LNCAP (cell line): ENCODE data around the gene ANKRD9.

Experiments used
- TF ChIP-seq, protein P1 (sequence below): fragments of 450-650 bp; IDR thresholded peaks from 2 replicates; pipeline ENCODE4 v1.5.1; 2017; ENCODE audit warnings: mild to moderate bottlenecking

ANKRD9 gene

DNA sequence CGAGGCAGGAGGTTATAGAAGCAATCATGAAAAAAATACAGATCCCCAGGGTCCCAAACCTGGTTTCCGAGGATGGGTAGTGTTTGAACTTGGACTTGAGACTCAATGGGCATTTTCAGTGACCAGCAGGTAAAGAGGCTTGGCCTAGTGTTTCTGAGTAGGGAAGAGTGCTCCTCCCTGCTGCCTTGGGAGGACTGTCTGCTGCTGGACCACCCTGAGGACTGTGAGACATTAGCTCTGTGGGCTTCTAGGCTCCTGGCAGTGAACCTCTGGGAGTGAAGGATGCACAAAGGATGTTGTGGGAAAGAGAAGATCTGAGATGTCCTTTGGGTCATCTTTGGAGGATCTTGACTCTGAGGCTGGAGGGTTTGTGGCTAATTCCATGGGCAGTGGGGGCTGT lies 30.5 kb downstream of the ANKRD9 start:
- TF ChIP-seq, protein P1, sequence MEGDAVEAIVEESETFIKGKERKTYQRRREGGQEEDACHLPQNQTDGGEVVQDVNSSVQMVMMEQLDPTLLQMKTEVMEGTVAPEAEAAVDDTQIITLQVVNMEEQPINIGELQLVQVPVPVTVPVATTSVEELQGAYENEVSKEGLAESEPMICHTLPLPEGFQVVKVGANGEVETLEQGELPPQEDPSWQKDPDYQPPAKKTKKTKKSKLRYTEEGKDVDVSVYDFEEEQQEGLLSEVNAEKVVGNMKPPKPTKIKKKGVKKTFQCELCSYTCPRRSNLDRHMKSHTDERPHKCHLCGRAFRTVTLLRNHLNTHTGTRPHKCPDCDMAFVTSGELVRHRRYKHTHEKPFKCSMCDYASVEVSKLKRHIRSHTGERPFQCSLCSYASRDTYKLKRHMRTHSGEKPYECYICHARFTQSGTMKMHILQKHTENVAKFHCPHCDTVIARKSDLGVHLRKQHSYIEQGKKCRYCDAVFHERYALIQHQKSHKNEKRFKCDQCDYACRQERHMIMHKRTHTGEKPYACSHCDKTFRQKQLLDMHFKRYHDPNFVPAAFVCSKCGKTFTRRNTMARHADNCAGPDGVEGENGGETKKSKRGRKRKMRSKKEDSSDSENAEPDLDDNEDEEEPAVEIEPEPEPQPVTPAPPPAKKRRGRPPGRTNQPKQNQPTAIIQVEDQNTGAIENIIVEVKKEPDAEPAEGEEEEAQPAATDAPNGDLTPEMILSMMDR: no peak

DNA sequence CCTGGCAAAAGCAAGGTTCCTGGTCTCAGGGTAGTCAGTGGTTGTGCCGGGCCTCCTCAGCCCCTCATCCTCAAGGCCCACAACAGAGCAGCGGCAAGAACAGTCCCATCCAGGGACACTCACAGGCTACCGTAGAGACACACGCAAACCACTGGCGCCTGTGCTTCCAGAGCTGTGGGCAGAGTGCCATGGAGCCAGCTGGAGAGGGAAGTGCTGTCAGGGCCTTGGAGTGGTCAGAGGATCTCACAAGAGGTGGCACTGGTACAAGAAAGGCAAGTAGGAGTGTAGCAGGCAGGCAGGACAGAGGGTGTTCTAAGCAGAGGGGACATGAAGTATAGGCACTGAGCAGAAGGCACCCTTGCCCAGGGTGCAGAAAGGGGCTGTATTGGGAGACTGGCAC lies 34.6 kb downstream of the ANKRD9 start:
- TF ChIP-seq, protein P1: no peak

DNA sequence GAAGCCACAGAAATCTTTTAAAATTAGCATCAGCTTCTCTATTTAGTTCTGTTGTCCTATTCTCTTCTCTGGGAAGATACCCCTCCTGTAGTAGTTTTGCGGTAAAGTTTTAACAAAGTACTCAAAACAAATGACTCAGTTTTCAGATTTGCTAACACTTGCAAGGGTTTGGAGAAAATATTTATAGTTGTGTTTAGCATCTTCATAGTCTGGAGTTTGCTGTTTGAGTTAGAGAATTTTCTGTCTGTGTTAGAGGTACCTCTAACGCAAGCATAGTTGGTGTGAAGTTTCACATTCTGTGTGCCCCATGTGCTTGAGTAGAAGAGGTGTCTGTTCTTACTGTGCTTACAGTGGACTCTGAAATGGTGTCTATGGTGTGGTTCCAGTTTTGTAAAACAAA lies 36.0 kb downstream of the ANKRD9 start:
- TF ChIP-seq, protein P1: no peak

DNA sequence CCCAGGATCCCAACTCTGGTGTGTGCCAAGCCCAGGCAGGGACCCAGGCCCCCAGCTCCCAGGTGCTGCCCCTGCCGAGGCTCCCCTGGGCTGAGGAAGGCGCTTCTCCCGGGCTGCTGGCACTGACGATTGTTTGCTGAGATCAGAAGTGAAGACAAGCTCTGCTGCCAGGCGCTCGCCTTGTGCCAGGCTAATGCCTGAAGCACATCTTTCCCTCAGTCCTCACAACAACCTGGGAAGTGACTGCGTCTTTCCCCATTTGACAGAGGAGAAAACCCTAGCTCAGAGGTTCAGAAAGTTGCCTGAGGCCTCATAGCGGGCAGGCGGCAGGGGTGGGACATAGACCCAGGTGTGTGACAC lies 36.8 kb downstream of the ANKRD9 start:
- TF ChIP-seq, protein P1: no peak

DNA sequence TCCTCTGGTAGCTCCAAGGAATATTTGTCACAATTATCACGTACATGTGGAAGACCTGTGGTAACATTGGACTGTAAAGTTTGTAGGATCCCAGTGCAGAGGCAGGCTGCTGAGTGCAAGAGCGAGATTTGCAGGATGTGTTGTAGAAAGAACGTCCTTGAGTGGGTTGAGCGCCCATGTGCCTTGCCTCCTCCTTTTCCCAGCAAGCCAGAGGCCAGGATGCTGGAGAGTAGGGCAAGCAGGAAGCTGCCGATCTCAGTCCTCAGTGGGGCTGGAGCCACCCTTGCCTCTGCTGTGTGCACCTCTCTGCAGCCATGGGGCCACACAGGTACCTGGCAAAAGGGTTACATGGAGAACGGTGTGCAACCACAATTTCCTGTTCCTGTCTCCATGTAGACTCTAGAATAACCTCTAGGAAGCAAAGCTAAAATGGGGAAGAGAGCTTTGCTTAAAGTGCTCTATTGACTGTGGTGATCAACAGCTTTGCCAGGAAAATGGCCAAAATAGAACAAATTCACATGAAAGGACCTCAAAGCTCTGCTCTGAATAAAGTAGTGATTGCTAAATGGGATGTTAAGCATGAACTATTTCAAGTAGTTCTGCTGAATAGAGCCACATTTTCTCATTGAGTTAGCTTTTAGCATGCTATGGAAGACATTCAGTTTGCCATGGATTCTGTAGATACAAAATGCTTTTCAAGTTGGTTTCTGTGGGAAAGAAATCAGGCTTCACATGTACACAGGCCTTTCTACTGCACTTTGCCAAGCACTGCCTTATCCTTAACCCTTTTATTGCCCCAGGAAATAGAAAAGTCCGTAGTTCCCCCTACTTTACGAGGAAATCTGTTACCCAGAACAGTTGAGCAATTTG lies 37.4 kb downstream of the ANKRD9 start:
- TF ChIP-seq, protein P1: no peak

DNA sequence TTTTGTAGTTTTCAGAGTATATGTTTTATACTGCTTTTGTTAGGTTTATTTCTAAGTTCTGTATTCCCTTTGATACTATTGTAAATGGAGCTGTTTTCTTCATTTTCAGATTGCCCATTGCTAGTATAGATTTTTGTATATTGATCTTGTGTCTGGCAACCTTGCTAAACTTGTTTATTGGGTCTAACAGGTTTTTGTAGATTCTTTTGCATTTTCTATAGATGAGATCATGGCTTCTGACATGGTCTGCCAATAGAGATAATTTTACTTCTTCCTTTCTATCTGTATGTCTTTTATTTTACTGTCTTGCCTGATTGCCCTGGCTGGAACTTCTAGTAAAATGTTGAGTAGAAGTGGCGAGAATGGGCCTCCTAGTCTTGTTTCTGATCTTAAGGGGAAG lies 40.3 kb downstream of the ANKRD9 start:
- TF ChIP-seq, protein P1: no peak

DNA sequence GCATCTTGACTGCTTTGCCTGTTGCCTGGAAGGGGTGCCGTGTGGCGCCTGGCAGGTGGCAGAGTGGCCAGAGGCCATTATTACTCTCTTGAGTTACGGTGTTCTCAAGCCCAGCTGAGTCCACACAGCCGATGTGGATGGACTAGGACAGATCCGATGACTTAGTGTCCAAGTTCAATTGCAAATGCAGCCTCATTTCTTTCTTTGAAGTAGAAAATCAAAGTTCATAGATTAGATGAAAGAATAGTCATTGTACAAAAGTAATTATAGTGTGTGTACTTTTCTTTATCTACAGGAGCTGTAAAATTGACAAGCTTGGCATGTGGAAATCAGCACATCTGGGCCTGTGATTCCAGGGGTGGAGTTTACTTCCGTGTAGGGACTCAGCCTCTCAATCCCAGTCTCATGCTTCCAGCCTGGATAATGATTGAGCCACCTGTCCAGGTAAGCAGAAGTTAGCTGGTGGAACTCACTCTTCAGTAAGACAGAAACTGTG lies 44.7 kb downstream of the ANKRD9 start:
- TF ChIP-seq, protein P1: no peak

DNA sequence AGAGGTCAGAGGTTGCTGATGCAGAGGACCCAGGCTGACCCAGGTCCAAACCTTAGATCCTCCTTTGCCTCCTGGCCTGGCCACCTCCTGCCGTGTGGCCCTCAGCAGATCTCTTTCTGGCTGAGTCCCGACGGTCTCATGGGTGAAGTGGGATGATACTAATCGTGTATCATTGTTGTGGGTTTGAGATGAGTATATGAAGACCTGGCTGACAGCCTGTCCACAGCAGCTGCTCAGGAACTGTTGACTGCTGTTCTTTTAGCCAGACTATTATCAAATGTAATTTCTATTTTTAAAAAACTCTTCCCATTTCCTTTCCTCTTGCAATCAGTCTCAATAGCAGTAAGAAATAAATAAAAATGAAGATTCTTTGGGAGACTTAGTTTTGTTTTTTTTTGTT lies 45.6 kb downstream of the ANKRD9 start:
- TF ChIP-seq, protein P1: no peak
